ENCODE results near the gene SPAG5. TPM values are rescaled to one million over a fixed set of nuclear protein-coding genes. Genes with fewer than 3 reads are reported as not detected.
A peak's percentile ranks its signal among the peaks of the same experiment; 100 is the strongest.

The SPAG5 gene
- total RNA-seq, 2 donors from 2014 or later, result 4.6 to 17.3 TPM

DNA sequence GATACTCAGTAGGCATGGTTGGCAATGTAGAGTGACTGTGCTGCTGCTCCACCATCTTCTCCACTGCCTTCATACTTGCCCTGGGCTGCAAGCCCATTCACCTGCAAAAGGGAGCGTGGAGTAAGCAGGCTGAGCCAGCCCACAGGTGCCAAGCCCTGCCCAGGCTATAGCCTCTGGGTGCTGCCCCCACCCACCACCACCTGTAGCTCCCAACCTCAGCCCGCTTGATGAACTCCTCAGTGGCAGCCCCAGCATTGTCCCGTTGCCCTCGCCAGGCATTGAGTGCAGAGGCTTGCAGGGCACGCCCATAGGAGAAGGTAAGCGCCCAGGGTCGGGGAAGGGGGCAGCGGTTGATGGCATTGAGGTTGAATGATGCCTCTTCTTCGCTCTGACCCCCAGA is 25.3 kb downstream of the SPAG5 start:
- H3K27me3 ChIP-seq (replicated peaks; ENCODE audit: insufficient read depth), result no peaks in the 10 kb centered on the region
- intact Hi-C loops (cut with DNase I), result no loop called here
- WGBS, result 96% methylated on average over 9 of the region's 9 CpGs
- TF ChIP-seq, protein P1, sequence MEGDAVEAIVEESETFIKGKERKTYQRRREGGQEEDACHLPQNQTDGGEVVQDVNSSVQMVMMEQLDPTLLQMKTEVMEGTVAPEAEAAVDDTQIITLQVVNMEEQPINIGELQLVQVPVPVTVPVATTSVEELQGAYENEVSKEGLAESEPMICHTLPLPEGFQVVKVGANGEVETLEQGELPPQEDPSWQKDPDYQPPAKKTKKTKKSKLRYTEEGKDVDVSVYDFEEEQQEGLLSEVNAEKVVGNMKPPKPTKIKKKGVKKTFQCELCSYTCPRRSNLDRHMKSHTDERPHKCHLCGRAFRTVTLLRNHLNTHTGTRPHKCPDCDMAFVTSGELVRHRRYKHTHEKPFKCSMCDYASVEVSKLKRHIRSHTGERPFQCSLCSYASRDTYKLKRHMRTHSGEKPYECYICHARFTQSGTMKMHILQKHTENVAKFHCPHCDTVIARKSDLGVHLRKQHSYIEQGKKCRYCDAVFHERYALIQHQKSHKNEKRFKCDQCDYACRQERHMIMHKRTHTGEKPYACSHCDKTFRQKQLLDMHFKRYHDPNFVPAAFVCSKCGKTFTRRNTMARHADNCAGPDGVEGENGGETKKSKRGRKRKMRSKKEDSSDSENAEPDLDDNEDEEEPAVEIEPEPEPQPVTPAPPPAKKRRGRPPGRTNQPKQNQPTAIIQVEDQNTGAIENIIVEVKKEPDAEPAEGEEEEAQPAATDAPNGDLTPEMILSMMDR (IDR thresholded peaks at IDR 0.05), result no peak
- no peak overlapping the region for H3K4me3 ChIP-seq
- no peak for DNase-seq (ENCODE audit: low spot score)
- no peaks in the 10 kb centered on the region for H3K9me3 ChIP-seq
- H3K27ac ChIP-seq, result no peak overlapping the region
- peaks cover 6% of the 10 kb centered on the region for H3K4me1 ChIP-seq (replicated peaks)
- no peaks in the 10 kb centered on the region for H3K36me3 ChIP-seq

DNA sequence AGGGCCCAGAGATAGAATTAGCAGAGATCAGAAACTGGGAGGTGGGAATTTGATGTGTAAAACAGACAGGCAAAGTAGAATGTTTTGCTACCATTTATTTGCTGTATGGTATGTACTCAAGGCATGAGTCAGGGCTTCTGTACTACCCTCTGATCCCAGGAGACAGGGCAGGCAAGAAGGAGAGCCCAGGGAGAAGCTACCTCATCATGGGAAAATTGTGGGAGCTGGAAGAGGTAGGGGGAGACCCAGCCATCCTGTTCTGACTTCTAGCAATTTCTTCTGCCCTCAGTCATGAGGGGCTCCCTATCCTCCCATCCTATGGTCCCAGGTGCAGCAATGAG is 25.8 kb downstream of the SPAG5 start:
- H3K9me3 ChIP-seq, result no peaks in the 10 kb centered on the region
- no peak for DNase-seq (ENCODE audit: low spot score)
- H3K36me3 ChIP-seq, result no peaks in the 10 kb centered on the region
- H3K4me3 ChIP-seq, result no peak overlapping the region
- H3K27me3 ChIP-seq (replicated peaks; ENCODE audit: insufficient read depth), result no peaks in the 10 kb centered on the region
- TF ChIP-seq POLR2AphosphoS5 (IDR thresholded peaks at IDR 0.05), result no peak
- TF ChIP-seq POLR2A (IDR thresholded peaks at IDR 0.05), result no peak
- TF ChIP-seq, protein P1 (IDR thresholded peaks at IDR 0.05), result no peak
- intact Hi-C loops (cut with DNase I), result no loop called here
- H3K4me1 ChIP-seq (replicated peaks), result peaks cover 6% of the 10 kb centered on the region
- no peak overlapping the region for H3K27ac ChIP-seq

DNA sequence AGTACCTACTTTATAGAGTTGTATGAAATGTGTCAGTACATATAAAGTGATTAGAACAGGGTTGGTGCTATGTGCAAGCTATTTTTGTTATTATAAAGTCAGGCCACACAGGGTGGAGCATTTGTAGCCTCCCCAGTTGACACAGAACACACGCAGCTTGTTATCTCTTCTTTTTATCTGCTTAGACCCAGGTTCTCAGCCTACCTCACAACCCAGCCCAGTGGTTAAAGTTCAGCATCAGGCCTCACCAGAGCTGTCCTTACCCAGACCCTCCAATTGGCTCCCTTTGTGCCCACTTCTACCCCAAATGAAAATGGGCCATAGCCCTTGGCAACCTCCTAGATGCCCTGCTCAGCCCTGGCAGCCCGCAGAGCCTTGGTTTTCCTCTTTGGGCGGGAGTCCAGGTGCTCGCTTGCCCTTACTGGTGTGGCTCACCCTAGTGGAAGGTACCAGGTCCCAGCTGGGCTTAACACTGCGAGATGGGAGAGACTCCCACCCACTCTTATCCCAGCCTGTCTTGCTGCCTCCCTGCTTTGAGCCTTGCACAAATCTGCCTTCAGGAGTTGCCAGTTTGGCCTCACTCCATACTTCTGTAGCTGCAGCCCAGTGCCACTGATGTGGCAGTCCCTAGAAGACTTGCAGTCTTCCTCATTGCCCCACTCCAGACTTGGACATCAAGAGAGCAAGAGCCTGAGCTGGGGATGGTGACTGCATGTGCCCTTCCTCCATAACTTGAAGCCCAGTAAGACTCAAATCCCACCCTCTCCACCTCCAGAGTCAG is 26.4 kb downstream of the SPAG5 start:
- Histone ChIP-seq H3K27ac (peak overlapping the region; percentile 76 to 83), H3K9me3 (no peaks in the 10 kb centered on the region), H3K36me3 (no peaks in the 10 kb centered on the region), H3K27me3 (replicated peaks; ENCODE audit: insufficient read depth) (no peaks in the 10 kb centered on the region), H3K4me3 (no peak overlapping the region), H3K4me1 (replicated peaks) (peaks cover 6% of the 10 kb centered on the region)
- TF ChIP-seq POLR2AphosphoS5 (IDR thresholded peaks at IDR 0.05), result no peak
- TF ChIP-seq POLR2A (IDR thresholded peaks at IDR 0.05), result no peak
- TF ChIP-seq, protein P1 (IDR thresholded peaks at IDR 0.05), result no peak
- no peak for DNase-seq (ENCODE audit: low spot score)
- intact Hi-C loops (cut with DNase I), result no loop called here
- 75% methylated on average over 5 of the region's 5 CpGs for WGBS

DNA sequence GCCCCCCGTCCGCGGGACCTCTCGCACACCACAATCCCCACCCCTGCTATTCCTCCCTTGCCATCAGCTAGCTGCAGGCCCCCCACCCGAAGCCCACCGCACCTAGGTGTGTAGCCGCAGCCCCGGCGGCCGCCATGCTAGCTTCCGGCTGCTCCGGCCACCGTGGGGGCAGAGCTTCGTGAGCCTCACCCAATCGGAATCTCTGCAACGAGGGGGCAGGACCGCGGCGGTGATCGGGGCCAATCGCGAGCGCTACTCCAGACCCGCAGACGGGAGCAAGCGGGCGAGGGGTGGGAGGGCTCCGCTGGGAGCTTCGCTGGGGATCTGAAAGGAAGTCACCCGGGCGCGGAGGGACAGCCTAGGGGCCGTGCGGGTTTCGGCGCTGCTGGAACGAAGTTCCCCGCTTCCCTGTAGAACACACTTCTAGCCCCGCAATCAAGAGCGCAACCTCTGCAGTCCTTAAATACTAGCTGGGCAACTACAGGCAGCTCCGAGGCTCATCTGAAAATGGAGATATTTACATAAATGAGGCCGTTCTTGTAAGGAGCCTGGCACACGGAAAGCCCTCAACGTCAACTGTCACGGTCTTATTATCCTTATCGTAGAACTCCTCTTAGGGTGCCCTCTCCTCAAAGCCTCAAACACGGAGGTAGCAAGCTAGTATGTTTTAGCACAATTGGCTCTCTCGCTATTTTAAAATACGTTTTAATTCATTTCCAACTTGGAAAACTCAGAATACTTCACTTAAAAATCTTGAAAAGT is 27.3 kb downstream of the SPAG5 start, which contains the start of gene PIGS:
PIGS (minus strand) TSS at position 164 of the 762 bp plus-strand sequence; CDS start at position 136, 28 bp downstream.
- Histone ChIP-seq H3K4me3 (peak within 1 kb of the TSS; percentile 85 to 97), H3K27ac (peak within 1 kb of the TSS; percentile 76 to 83), H3K27me3 (replicated peaks; ENCODE audit: insufficient read depth) (no peaks in the 10 kb centered on the region), H3K36me3 (no peaks in the 10 kb centered on the region), H3K4me1 (replicated peaks) (peaks cover 6% of the 10 kb centered on the region), H3K9me3 (no peaks in the 10 kb centered on the region)
- under 1% methylated on average over 45 of the region's 49 CpGs for WGBS
- DNase-seq (ENCODE audit: low spot score), result peak; percentile 97
- peak; percentile 94 for TF ChIP-seq POLR2A (IDR thresholded peaks at IDR 0.05)
- peak; percentile 96 for TF ChIP-seq POLR2AphosphoS5 (IDR thresholded peaks at IDR 0.05)
- TF ChIP-seq, protein P1 (IDR thresholded peaks at IDR 0.05), result no peak
- intact Hi-C loops (cut with DNase I), result no loop called here

Data from prostate gland (tissue), 2 donors.